ENCODE data around the gene METTL9.

- TF ChIP-seq CTCF (conservative IDR thresholded peaks at IDR 0.05; ENCODE audit: low read length): no peak
- no peak for TF ChIP-seq EZH2phosphoT487 (IDR thresholded peaks at IDR 0.05; ENCODE audit: borderline replicate concordance, low read depth, low read length)
These were observed 28.8 kb downstream of the METTL9 start for GRCh38 chr16:21628121-21628726.
